ENCODE results near the gene SPI1.

SPI1 gene

DNA sequence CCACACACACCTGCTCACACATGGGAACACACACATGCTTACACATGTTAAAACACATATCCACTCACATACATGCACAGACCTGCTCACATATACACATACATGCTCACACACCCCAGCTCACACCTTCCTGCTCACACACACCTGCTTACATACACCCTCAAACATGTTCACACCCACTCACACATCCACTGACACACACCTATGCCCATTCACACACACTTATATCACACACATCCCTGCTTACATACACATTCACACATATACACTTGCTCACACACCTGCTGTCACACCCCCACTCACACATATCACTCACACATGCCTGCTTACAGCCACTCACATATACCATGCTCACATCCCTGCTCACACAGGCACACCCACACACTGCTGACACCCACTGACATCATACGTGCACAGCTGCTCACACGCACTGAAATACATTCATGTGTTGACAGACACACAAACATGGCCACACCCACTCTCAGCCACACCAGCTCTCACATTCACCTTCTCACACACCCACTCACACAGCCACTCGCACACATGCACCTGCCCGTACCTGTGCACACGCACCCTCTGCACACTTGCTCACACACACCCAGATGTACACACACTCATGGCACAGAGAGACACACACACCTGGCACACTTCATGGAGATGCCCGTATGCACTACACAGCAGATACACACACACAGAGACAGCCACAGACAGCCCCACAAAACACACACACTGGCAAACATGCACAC, 20.2 kb downstream of the SPI1 start:
- no peaks in the 10 kb centered on the region for H3K27me3 ChIP-seq (ENCODE audit: low read length)
- no peak overlapping the region for H3K4me2 ChIP-seq (ENCODE audit: low read depth, low read length, poor library complexity, severe bottlenecking)
- no peaks in the 10 kb centered on the region; the same call in 1 of the 2 replicates for H3K79me2 ChIP-seq (ENCODE audit: insufficient read depth, low read length)
- H3F3A ChIP-seq (ENCODE audit: insufficient read depth) = no peaks in the 10 kb centered on the region
- H3K4me3 ChIP-seq (ENCODE audit: insufficient read depth, low read length, poor library complexity, severe bottlenecking) = no peak overlapping the region
- H3K9me3 ChIP-seq (ENCODE audit: insufficient read depth, low read length) = no peaks in the 10 kb centered on the region
- no peak overlapping the region for H3K27ac ChIP-seq (ENCODE audit: low read depth, low read length)
- no peak overlapping the region for H2AFZ ChIP-seq (ENCODE audit: low read depth, low read length, severe bottlenecking)
- TF ChIP-seq EZH2phosphoT487 (conservative IDR thresholded peaks at IDR 0.05; ENCODE audit: low read length) = no peak
- TF ChIP-seq, protein P1, sequence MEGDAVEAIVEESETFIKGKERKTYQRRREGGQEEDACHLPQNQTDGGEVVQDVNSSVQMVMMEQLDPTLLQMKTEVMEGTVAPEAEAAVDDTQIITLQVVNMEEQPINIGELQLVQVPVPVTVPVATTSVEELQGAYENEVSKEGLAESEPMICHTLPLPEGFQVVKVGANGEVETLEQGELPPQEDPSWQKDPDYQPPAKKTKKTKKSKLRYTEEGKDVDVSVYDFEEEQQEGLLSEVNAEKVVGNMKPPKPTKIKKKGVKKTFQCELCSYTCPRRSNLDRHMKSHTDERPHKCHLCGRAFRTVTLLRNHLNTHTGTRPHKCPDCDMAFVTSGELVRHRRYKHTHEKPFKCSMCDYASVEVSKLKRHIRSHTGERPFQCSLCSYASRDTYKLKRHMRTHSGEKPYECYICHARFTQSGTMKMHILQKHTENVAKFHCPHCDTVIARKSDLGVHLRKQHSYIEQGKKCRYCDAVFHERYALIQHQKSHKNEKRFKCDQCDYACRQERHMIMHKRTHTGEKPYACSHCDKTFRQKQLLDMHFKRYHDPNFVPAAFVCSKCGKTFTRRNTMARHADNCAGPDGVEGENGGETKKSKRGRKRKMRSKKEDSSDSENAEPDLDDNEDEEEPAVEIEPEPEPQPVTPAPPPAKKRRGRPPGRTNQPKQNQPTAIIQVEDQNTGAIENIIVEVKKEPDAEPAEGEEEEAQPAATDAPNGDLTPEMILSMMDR (IDR thresholded peaks at IDR 0.05; ENCODE audit: insufficient read depth, low read length, poor library complexity, severe bottlenecking) = no peak
- no peaks in the 10 kb centered on the region for H3K36me3 ChIP-seq (ENCODE audit: low read length)
- H4K20me1 ChIP-seq (ENCODE audit: low read depth, low read length) = no peaks in the 10 kb centered on the region
- H3K9me2 ChIP-seq (replicated peaks; ENCODE audit: insufficient read depth, low read length) = no peaks in the 10 kb centered on the region
- no peak overlapping the region for H3K9ac ChIP-seq (ENCODE audit: low read length)

DNA sequence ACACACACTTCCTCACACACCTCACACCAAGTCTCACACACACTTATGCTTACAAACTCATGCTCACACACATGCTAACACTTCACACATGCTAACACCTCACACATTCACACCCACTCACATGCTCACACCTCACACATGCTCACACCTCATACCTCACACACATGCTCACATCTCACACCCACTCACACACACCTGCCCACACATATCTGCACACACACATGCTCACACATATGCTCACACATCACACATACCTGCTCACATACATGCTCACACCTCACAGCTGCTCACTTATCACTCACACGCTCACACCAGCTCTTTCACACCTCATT, 21.4 kb downstream of the SPI1 start:
- Histone ChIP-seq H3K79me2 (ENCODE audit: insufficient read depth, low read length) (no peaks in the 10 kb centered on the region; the same call in 1 of the 2 replicates), H3K27ac (ENCODE audit: low read depth, low read length) (no peak overlapping the region)

DNA sequence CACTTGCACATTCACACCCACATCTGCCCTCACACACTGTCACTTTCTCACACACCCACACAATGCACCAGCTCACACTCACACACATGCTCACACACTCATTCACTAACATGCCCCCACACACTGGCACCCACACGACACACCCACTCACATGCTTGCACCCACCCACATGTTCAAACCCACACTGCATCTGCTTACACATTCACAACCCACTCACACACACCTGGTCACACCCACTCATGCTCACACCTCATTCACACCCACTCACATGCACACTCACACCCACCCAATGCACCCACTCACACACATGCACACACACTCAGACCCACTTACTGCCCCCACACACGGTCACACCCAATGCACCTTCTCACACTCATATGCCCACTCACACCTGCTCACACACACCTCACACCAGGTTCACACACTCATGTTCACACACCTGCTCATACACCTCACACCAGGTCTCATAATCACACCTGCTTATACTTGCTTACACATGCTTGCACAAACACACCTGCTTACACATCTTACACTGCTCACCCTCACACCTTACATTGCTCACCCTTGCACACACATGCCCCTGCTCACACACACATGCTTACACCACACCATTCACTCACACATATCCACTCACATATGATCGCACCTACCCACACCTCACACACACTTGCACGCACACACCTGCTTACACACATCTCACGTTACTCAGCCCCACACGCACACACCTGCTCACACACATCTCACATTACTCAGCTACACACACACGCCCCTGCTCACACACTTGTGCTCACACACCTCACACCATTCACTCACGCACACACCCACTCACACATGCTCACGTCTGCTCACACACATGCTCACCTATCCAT, 22.0 kb downstream of the SPI1 start:
- Histone ChIP-seq H4K20me1 (ENCODE audit: low read depth, low read length) (no peaks in the 10 kb centered on the region), H3K27ac (ENCODE audit: low read depth, low read length) (no peak overlapping the region), H3K4me2 (ENCODE audit: low read depth, low read length, poor library complexity, severe bottlenecking) (no peak overlapping the region), H2AFZ (ENCODE audit: low read depth, low read length, severe bottlenecking) (no peak overlapping the region), H3K9ac (ENCODE audit: low read length) (no peak overlapping the region), H3K9me3 (ENCODE audit: insufficient read depth, low read length) (no peaks in the 10 kb centered on the region), H3K36me3 (ENCODE audit: low read length) (no peaks in the 10 kb centered on the region), H3F3A (ENCODE audit: insufficient read depth) (no peaks in the 10 kb centered on the region), H3K79me2 (ENCODE audit: insufficient read depth, low read length) (no peaks in the 10 kb centered on the region; the same call in 1 of the 2 replicates), H3K9me2 (replicated peaks; ENCODE audit: insufficient read depth, low read length) (no peaks in the 10 kb centered on the region), H3K4me3 (ENCODE audit: insufficient read depth, low read length, poor library complexity, severe bottlenecking) (no peak overlapping the region), H3K27me3 (ENCODE audit: low read length) (no peaks in the 10 kb centered on the region)
- no peak for TF ChIP-seq EZH2phosphoT487 (conservative IDR thresholded peaks at IDR 0.05; ENCODE audit: low read length)

More for the DNA sequence above, 21.4 kb downstream of the SPI1 start:
- Histone ChIP-seq H3K4me3 (ENCODE audit: insufficient read depth, low read length, poor library complexity, severe bottlenecking) (no peak overlapping the region), H3K27me3 (ENCODE audit: low read length) (no peaks in the 10 kb centered on the region), H3K36me3 (ENCODE audit: low read length) (no peaks in the 10 kb centered on the region), H2AFZ (ENCODE audit: low read depth, low read length, severe bottlenecking) (no peak overlapping the region), H3K9me2 (replicated peaks; ENCODE audit: insufficient read depth, low read length) (no peaks in the 10 kb centered on the region), H3F3A (ENCODE audit: insufficient read depth) (no peaks in the 10 kb centered on the region), H3K4me2 (ENCODE audit: low read depth, low read length, poor library complexity, severe bottlenecking) (no peak overlapping the region), H3K9me3 (ENCODE audit: insufficient read depth, low read length) (no peaks in the 10 kb centered on the region), H3K9ac (ENCODE audit: low read length) (no peak overlapping the region), H4K20me1 (ENCODE audit: low read depth, low read length) (no peaks in the 10 kb centered on the region)
- TF ChIP-seq EZH2phosphoT487 (conservative IDR thresholded peaks at IDR 0.05; ENCODE audit: low read length) = no peak
- TF ChIP-seq, protein P1 (IDR thresholded peaks at IDR 0.05; ENCODE audit: insufficient read depth, low read length, poor library complexity, severe bottlenecking) = no peak

All from SU-DHL-6 (cell line).